Aorta (tissue), 5 donors: ENCODE measurements around the gene MAML3. TPM values are rescaled to one million over a fixed set of nuclear protein-coding genes. Genes with fewer than 3 reads are reported as not detected.

Experiments used
- ATAC-seq: fragments of 200-7000 bp; cut with Tn5 transposase; one replicate; pipeline ENCODE4 v1.9.1; 2022; ENCODE audit warnings: moderate library complexity; ENCODE audit not compliant: low FRiP score
- DNase-seq, 2 donors: peaks; one replicate each; pipeline ENCODE4 v3.0.0-alpha.2; 2020
- H3K27ac ChIP-seq, 2 donors: one replicate each; pipeline ENCODE4 v1.5.1; 2013; ENCODE audit warnings: low read length in 2 of 2, mild to moderate bottlenecking in 2 of 2, moderate library complexity in 2 of 2, control low read depth in 1 of 2, inconsistent platforms in 1 of 2, low read depth in 1 of 2
- H3K27me3 ChIP-seq, 2 donors: one replicate each; pipeline ENCODE4 v1.6.1; 2013; ENCODE audit warnings: control low read depth in 1 of 2, low read length in 1 of 2, mild to moderate bottlenecking in 1 of 2, moderate library complexity in 1 of 2; ENCODE audit not compliant: insufficient read depth in 2 of 2, control insufficient read depth in 1 of 2
- H3K36me3 ChIP-seq, 2 donors: one replicate each; pipeline ENCODE4 v1.6.1; 2013; ENCODE audit warnings: control low read depth in 1 of 2, low read length in 1 of 2, mild to moderate bottlenecking in 1 of 2; ENCODE audit not compliant: insufficient read depth in 2 of 2, control insufficient read depth in 1 of 2
- H3K4me1 ChIP-seq, 2 donors: one replicate each; pipeline ENCODE4 v1.6.1; 2013; ENCODE audit warnings: low read length in 2 of 2, control low read depth in 1 of 2, mild to moderate bottlenecking in 1 of 2, moderate library complexity in 1 of 2; ENCODE audit not compliant: insufficient read depth in 2 of 2, control insufficient read depth in 1 of 2
- H3K4me3 ChIP-seq, 2 donors: one replicate each; pipeline ENCODE4 v1.5.1; 2013; ENCODE audit warnings: low read length in 2 of 2, control low read depth in 1 of 2, mild to moderate bottlenecking in 1 of 2
- H3K9me3 ChIP-seq: one replicate; pipeline ENCODE4 v1.6.1; 2013; ENCODE audit warnings: mild to moderate bottlenecking, low read length; ENCODE audit not compliant: control insufficient read depth
- WGBS, 2 donors: extraction: QIAGEN DNeasy Blood & Tissue Kit; methylation state at CpG; one replicate each; pipeline ENCODE4 v1.1.7; 2013; 5-methylcytosine and 5-hydroxymethylcytosine counted together
- intact Hi-C, 2 donors: fragments of 100-400 bp; cut with DNase I; formaldehyde crosslinking; loops; one replicate each; pipeline versions ENCODE4 v1.14.2 to v1.15.0; 2022
- polyA plus RNA-seq, 2 donors: library from polyadenylated mRNA; stranded (reverse); fragments of 200-250 nt; gene quantifications; one replicate each; pipeline ENCODE4 v1.2.3, GENCODE V29; 2013
- total RNA-seq, 2 donors: library from RNA; stranded (reverse); fragmentation: NEBNext Ultra II Directional; extraction: Animal tissue kit (Norgen Biotek cat#: 25700); gene quantifications; one replicate each; pipeline ENCODE4 v1.2.1, GENCODE V29; 2021
- donor health status: healthy with polysubstance abuse.
- donor health status: Bipolar disorder and iron deficiency.
- donor health status: DM: no; HTN: no; CAD: no.
- donor health status: DM: no; HTN: no; CAD: no.
- donor health status: DM: yes; HTN: yes; CAD: no.

MAML3 gene
- total and polyA plus RNA-seq, 4 donors, result 0.79 to 10.5 (median 4.9) TPM

DNA sequence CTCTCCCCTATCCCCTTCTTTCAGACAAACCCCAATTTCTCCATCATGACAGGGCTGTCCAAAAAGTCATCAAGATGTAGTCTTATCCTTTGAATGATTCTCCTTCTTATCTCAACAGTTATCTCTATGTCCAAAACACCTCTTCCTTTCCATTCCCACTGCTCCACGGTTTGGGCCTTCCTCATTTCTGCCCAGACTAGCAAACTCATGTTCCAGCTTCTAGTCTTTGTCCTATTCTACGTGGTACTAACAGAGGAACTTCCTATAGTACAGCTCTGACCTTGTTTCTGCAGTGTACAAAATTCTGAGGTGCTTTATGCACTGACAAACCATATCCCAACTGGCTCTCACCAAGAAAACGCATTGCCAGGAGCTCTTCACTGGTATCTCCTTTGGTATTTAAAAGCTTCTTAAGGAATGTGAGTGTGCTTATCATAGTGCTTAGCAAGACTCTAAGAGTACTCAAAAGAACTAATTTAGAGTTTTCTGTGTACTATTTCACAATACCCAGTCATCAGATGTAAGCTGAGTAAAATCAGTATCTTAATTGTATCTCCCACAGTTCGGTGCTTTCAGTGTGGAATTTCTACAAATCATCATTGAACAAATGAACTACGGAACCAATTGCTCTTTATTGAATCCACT, 65.5 kb downstream of the MAML3 start:
- ATAC-seq (no peak), DNase-seq (no peak)
- H3K36me3 ChIP-seq, result no peaks in the 10 kb centered on the region
- no peaks in the 10 kb centered on the region for H3K9me3 ChIP-seq
- H3K27me3 ChIP-seq, result no peaks in the 10 kb centered on the region
- peaks cover 6% of the 10 kb centered on the region in 2 donors for H3K4me1 ChIP-seq
- WGBS, 2 donors, result 89 to 94% methylated on average over 5 of the region's 5 CpGs
- H3K27ac ChIP-seq, result no peak overlapping the region
- intact Hi-C loops, result loop anchor here in 1 of 2 donors (5.0 kb wide), 1 partner anchor 36 kb away; no protein-coding TSS in a partner anchor
- no peak overlapping the region for H3K4me3 ChIP-seq

DNA sequence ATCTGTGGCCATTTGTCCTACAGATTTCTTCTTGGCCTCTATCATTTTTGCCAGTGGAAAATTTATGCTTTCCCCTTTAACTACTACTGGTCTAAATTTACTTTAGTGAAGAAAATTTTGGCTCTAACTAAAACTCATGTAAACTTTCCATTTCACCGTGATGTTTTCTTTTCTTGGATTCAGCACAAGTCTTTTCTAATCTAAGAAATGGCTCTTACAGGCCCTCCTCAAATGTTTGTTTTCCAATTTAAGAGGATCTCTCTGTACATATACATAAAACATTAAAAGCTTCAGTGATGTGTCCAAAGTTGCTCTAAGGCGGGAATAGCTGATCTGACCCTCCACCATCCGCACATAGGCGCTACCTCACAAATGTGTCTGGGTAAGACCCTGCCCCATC, 68.1 kb downstream of the MAML3 start:
- Histone ChIP-seq H3K9me3 (no peaks in the 10 kb centered on the region), H3K4me3 (peak overlapping the region in 1 of 2 donors; percentile 58), H3K36me3 (no peaks in the 10 kb centered on the region), H3K4me1 (peaks cover 10 to 13% of the 10 kb centered on the region in 2 donors), H3K27me3 (no peaks in the 10 kb centered on the region), H3K27ac (peak overlapping the region; percentile 57 to 87)
- 47 to 49% methylated on average over 4 of the region's 4 CpGs for WGBS, 2 donors
- DNase-seq (no peak), ATAC-seq (no peak)
- intact Hi-C loops, result loop anchor here in 1 of 2 donors (5.0 kb wide), 1 partner anchor 34 kb away; no protein-coding TSS in a partner anchor

DNA sequence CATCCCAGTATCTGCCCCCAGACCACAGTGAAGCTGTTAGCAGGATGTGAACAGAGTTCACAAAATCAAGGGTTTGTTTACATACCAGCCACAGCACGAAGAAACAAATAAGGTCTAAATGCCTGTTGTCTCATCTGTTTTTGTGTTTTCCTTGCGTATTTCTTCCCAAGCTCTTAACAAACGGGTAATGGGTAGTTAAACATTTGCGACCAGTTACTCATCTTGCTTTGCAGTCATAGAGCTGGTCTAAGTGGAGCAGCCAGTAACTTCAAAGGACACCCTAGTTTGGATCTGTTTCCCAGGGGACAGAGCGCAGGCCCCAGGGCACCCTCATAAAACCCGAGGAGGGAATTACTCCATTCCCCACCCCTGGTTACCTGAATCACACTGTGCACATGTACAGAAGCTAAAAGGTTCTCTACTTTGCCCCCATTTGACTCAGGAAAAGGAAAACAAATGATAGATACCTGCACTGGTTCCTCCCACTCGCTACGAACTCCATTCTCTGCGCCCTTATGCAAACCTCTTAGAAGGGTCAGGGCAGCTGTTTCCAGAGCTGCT, 68.8 kb downstream of the MAML3 start:
- intact Hi-C loops, result loop anchor here in 1 of 2 donors (5.0 kb wide), 1 partner anchor 33 kb away; no protein-coding TSS in a partner anchor
- no peak for ATAC-seq

DNA sequence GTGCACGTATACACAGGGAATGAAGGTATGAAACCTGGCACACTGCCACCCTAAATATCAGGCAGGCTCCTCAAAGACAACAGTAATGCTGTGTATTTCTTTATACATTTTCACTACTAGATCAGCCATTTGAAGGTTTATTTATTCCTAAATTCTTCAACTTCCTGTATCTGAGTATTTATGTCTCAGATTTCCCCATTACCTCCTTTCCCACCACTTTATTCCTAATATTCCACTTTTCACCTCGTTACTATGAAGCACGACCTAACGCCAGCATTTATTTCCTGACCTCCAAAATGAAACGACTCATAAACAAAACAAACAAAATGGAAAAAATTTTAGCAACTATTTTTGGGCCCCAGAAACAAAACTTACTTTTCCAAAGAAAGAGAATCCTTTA, 69.6 kb downstream of the MAML3 start:
- intact Hi-C loops, result no loop called here
- Histone ChIP-seq H3K9me3 (no peaks in the 10 kb centered on the region), H3K27ac (peak overlapping the region in 1 of 2 donors; percentile 94), H3K4me1 (peaks cover 10 to 11% of the 10 kb centered on the region in 2 donors), H3K4me3 (no peak overlapping the region), H3K36me3 (no peaks in the 10 kb centered on the region), H3K27me3 (no peaks in the 10 kb centered on the region)
- DNase-seq (no peak), ATAC-seq (no peak)
- 32 to 42% methylated on average over 5 of the region's 5 CpGs for WGBS, 2 donors

More for the DNA sequence above, 68.8 kb downstream of the MAML3 start:
- H3K27me3 ChIP-seq, result no peaks in the 10 kb centered on the region
- no peaks in the 10 kb centered on the region for H3K36me3 ChIP-seq
- peak overlapping the region; percentile 23 to 94 for H3K27ac ChIP-seq
- H3K9me3 ChIP-seq, result no peaks in the 10 kb centered on the region
- no peak overlapping the region for H3K4me3 ChIP-seq
- WGBS, 2 donors, result 54% methylated on average over 9 of the region's 9 CpGs
- no peak for DNase-seq
- H3K4me1 ChIP-seq, result peaks cover 10 to 12% of the 10 kb centered on the region in 2 donors

DNA sequence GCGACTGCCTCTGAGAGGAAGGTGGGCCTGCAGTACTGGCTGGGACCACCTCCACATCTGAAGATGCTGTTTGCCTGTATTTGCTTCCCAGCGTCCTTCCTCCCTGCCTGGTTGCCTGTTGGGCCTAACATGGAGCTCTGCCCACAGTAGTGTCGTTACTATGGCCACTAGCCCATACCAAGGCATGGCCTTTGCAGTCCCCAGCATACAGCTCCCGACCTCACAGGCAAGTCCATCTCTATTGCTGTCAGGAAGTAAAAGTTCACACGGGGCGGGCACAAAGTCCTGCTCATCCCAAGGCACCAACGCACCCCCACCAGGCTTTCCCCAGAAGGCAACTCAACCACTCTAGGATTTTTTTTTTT, 71.6 kb downstream of the MAML3 start:
- H3K4me3 ChIP-seq, result no peak overlapping the region
- intact Hi-C loops, result no loop called here
- no peaks in the 10 kb centered on the region for H3K36me3 ChIP-seq
- no peak for ATAC-seq
- H3K9me3 ChIP-seq, result no peaks in the 10 kb centered on the region
- no peak overlapping the region for H3K27ac ChIP-seq
- no peak for DNase-seq
- H3K4me1 ChIP-seq, result peaks cover 8 to 11% of the 10 kb centered on the region in 2 donors
- no peaks in the 10 kb centered on the region for H3K27me3 ChIP-seq
- 91 to 95% methylated on average over 7 of the region's 7 CpGs for WGBS, 2 donors

DNA sequence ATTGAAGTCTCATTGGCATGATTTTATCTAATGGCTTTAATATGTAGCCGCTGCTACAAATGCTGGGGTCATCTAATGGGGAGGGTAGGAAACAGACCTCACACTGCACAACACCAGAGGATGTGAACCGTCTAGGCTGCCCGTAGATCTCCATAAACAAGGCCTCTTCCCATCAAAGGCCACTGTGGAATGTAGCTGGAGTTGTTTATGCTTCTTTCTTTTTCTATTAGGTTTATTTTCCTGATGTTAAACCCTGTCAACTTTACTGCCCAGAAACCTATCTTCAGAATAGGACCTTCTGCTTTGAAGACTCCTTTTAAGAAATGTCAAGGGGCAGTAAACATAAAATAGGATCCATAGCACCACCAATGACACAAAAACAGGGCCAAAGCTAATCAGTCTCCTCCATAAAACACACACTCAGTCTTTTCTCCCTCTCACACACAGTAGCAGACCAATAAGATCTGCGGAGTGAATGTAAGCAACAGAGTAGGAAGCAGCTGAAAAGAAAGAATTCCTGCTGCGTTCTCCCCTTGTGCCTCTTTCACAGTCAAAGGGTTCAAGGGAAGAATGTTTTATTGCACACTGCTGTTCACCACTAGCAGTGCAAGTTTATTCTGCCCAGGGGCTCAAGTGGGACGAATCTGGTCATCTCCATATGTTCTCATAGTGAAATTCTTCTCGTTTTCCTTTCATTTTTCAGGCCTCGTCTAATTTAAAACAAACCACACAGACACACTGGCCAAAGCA, 72.2 kb downstream of the MAML3 start:
- H3K27me3 ChIP-seq, result no peaks in the 10 kb centered on the region
- intact Hi-C loops, result no loop called here
- DNase-seq (no peak), ATAC-seq (no peak)
- no peaks in the 10 kb centered on the region for H3K9me3 ChIP-seq
- H3K36me3 ChIP-seq, result no peaks in the 10 kb centered on the region
- 90 to 91% methylated on average over 8 of the region's 8 CpGs for WGBS, 2 donors
- peaks cover 8 to 11% of the 10 kb centered on the region in 2 donors for H3K4me1 ChIP-seq
- H3K27ac ChIP-seq, result no peak overlapping the region
- H3K4me3 ChIP-seq, result no peak overlapping the region

DNA sequence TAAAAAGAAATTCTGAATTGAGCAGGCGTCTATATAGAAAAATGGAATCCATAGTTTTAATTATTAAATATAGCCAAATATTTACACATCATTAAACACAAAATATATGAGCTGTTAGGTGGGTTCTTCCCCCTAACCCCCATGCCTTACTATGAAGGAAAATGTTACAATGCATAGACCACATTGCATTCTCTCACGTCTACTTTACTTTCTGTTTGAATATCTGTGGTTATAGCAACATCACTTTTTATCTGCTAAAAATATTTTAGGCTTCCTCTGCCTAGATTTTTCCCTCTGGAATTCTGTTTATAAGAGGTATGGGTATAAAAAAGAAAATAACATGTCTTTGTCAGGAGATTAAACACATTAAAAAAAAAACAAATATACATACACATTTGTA, 73.1 kb downstream of the MAML3 start:
- 70 to 74% methylated on average over 2 of the region's 2 CpGs for WGBS, 2 donors
- no peaks in the 10 kb centered on the region for H3K9me3 ChIP-seq
- ATAC-seq (no peak), DNase-seq (no peak)
- no peaks in the 10 kb centered on the region for H3K27me3 ChIP-seq
- no peak overlapping the region for H3K27ac ChIP-seq
- H3K4me1 ChIP-seq, result peaks cover 8 to 11% of the 10 kb centered on the region in 2 donors
- H3K36me3 ChIP-seq, result no peaks in the 10 kb centered on the region
- no peak overlapping the region for H3K4me3 ChIP-seq
- intact Hi-C loops, result no loop called here

DNA sequence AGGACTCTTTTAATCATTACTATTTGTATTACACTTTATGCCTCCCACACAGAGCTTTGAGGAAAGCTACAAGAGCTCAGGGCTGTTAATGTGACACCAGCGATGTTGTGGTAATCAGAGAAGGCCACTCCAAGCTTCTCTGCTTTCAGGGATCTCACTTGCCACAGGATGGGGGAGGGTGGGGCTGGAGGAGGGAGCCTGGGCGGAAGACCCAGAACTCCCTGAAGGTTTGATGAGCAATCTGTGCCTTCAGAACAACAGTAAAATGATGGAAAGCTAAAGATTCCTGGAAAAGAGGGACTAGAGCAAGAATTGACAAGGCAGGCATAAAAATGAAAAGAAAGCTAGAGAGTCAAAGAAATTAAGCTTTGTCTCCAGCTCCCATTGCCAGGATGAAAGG, 75.6 kb downstream of the MAML3 start:
- DNase-seq (no peak), ATAC-seq (no peak)
- Histone ChIP-seq H3K4me1 (peaks cover 4 to 6% of the 10 kb centered on the region in 2 donors), H3K27ac (no peak overlapping the region), H3K27me3 (no peaks in the 10 kb centered on the region), H3K4me3 (no peak overlapping the region), H3K9me3 (no peaks in the 10 kb centered on the region), H3K36me3 (no peaks in the 10 kb centered on the region)
- WGBS, 2 donors, result 89 to 98% methylated on average over 2 of the region's 2 CpGs
- intact Hi-C loops, result no loop called here
